H1 (cell line): ENCODE data around the gene ANKH. TPM values are rescaled to one million over a fixed set of nuclear protein-coding genes. Genes with fewer than 3 reads are reported as not detected.

Source experiments
- CTCF ChIA-PET: fragments of 300-600 bp; sonication (Branson Sonifier 250); formaldehyde crosslinking; loops from one replicate; lab custom pipeline; 2021; ENCODE audit not compliant: partially characterized antibody; lab: Charles Lee
- POLR2A ChIA-PET: fragments of 300-600 bp; sonication (Branson Sonifier 250); formaldehyde crosslinking; loops from one replicate; lab custom pipeline; 2021; ENCODE audit warnings: inconsistent platforms; ENCODE audit not compliant: partially characterized antibody; lab: Charles Lee
- DNase-seq, 2 experiments: peaks; one replicate each; pipeline versions ENCODE4 v3.0.0 to v3.0.0-alpha.2; 2010 to 2022; ENCODE audit warnings: low spot score in 2 of 2, low read depth in 1 of 2, mixed read lengths in 1 of 2
- FAIRE-seq: peaks from 2 replicates; lab custom pipeline; 2011; peaks lifted over from hg19 to GRCh38; lab: Jason Lieb, UNC
- H2AFZ ChIP-seq: 2 replicates; pipeline ENCODE4 v1.8.1; 2012; ENCODE audit warnings: low read length, inconsistent platforms
- H2AK5ac ChIP-seq: 2 replicates; pipeline ENCODE4 v1.6.1; 2013; ENCODE audit warnings: low read depth, low read length
- H2BK120ac ChIP-seq: replicated peaks from 2 replicates; pipeline ENCODE3; 2013; ENCODE audit warnings: low read depth, low read length, inconsistent platforms
- H2BK12ac ChIP-seq: 2 replicates; pipeline ENCODE4 v1.6.1; 2013; ENCODE audit warnings: low read depth, low read length
- H2BK15ac ChIP-seq: 2 replicates; pipeline ENCODE4 v1.6.1; 2013; ENCODE audit warnings: low read length
- H2BK20ac ChIP-seq: 2 replicates; pipeline ENCODE4 v1.6.1; 2013; ENCODE audit warnings: low read length
- H2BK5ac ChIP-seq: 2 replicates; pipeline ENCODE4 v1.6.1; 2013; ENCODE audit warnings: low read depth, low read length
- H3K14ac ChIP-seq: 2 replicates; pipeline ENCODE4 v1.6.1; 2013; ENCODE audit warnings: inconsistent platforms; ENCODE audit not compliant: insufficient read length
- H3K18ac ChIP-seq: 2 replicates; pipeline ENCODE4 v1.6.1; 2013; ENCODE audit warnings: low read length; ENCODE audit errors: extremely low read depth
- H3K23ac ChIP-seq: 2 replicates; pipeline ENCODE4 v1.6.1; 2013; ENCODE audit warnings: inconsistent platforms; ENCODE audit not compliant: insufficient read length
- H3K23me2 ChIP-seq: 2 replicates; pipeline ENCODE4 v1.6.1; 2013; ENCODE audit warnings: low read depth, low read length
- H3K27ac ChIP-seq: 2 replicates; pipeline ENCODE4 v1.6.1; 2011; ENCODE audit warnings: low read depth, low read length, inconsistent platforms
- H3K27me3 ChIP-seq, 4 experiments: replicated peaks in 1 of 4; 1 replicate in 1 of 4; 2 replicates in 3 of 4; pipeline versions ENCODE4 v1.6.1 to v1.8.1; 2011 to 2013; ENCODE audit warnings: low read length in 3 of 4, mild to moderate bottlenecking in 3 of 4, inconsistent platforms in 2 of 4, mixed read lengths in 2 of 4, moderate library complexity in 1 of 4; ENCODE audit not compliant: control insufficient read depth in 3 of 4, insufficient read depth in 3 of 4; ENCODE audit errors: extremely low read depth in 1 of 4
- H3K36me3 ChIP-seq, 4 experiments: 2 replicates each; pipeline versions ENCODE4 v1.6.1 to v1.8.1; 2011 to 2013; ENCODE audit warnings: mild to moderate bottlenecking in 4 of 4, low read length in 3 of 4, moderate library complexity in 2 of 4, control low read depth in 1 of 4, inconsistent platforms in 1 of 4; ENCODE audit not compliant: insufficient read depth in 4 of 4, control insufficient read depth in 2 of 4
- H3K4ac ChIP-seq: replicated peaks from 2 replicates; pipeline ENCODE3; 2013; ENCODE audit warnings: low read length, low read depth, mixed read lengths, inconsistent platforms; ENCODE audit not compliant: insufficient read length
- H3K4me1 ChIP-seq, 4 experiments: replicated peaks in 1 of 4; 1 replicate in 1 of 4; 2 replicates in 3 of 4; pipeline versions ENCODE4 v1.6.1 to v1.8.1; 2011 to 2013; ENCODE audit warnings: low read length in 3 of 4, inconsistent platforms in 2 of 4, mixed read lengths in 1 of 4; ENCODE audit not compliant: insufficient read depth in 4 of 4, control insufficient read depth in 3 of 4
- H3K4me2 ChIP-seq, 2 experiments: 2 replicates each; pipeline versions ENCODE4 v1.6.1 to v1.8.1; 2011 to 2013; ENCODE audit warnings: low read depth in 2 of 2, low read length in 2 of 2, control low read depth in 1 of 2, inconsistent platforms in 1 of 2, mild to moderate bottlenecking in 1 of 2; ENCODE audit not compliant: insufficient read depth in 1 of 2
- H3K4me3 ChIP-seq, 4 experiments: fragments of 200-600, 300-600 bp in 1 of 4; sonication (generic), shearing (Covaris generic), sonication (Bioruptor Twin) in 1 of 4; 2 replicates each; pipeline versions ENCODE4 v1.5.1 to v1.8.1; 2011 to 2016; ENCODE audit warnings: low read length in 4 of 4, low read depth in 3 of 4, control low read depth in 2 of 4, inconsistent platforms in 2 of 4, mild to moderate bottlenecking in 2 of 4, mixed read lengths in 1 of 4, moderate library complexity in 1 of 4; ENCODE audit not compliant: insufficient read depth in 2 of 4; ENCODE audit errors: extremely low read depth in 1 of 4
- H3K56ac ChIP-seq: replicated peaks from 2 replicates; pipeline ENCODE3; 2013; ENCODE audit warnings: low read depth, mild to moderate bottlenecking, mixed read lengths, low read length, inconsistent platforms; ENCODE audit not compliant: insufficient read length
- H3K79me1 ChIP-seq: 2 replicates; pipeline ENCODE4 v1.6.1; 2013; ENCODE audit warnings: low read depth, low read length, control low read depth
- H3K79me2 ChIP-seq, 2 experiments: 2 replicates each; pipeline versions ENCODE4 v1.6.1 to v1.8.1; 2012 to 2013; ENCODE audit warnings: low read length in 2 of 2, mild to moderate bottlenecking in 2 of 2, inconsistent platforms in 1 of 2; ENCODE audit not compliant: insufficient read depth in 2 of 2, control insufficient read depth in 1 of 2
- H3K9ac ChIP-seq, 4 experiments: replicated peaks in 1 of 4; 1 replicate in 1 of 4; 2 replicates in 3 of 4; pipeline versions ENCODE4 v1.6.1 to v1.8.1; 2011 to 2013; ENCODE audit warnings: low read depth in 3 of 4, low read length in 3 of 4, control low read depth in 2 of 4, mild to moderate bottlenecking in 2 of 4, moderate library complexity in 2 of 4, inconsistent platforms in 1 of 4; ENCODE audit errors: extremely low read depth in 1 of 4
- H3K9me3 ChIP-seq, 2 experiments: 2 replicates each; pipeline versions ENCODE4 v1.6.1 to v1.8.1; 2012 to 2013; ENCODE audit warnings: mild to moderate bottlenecking in 2 of 2, moderate library complexity in 2 of 2, control low read depth in 1 of 2, inconsistent platforms in 1 of 2, low read depth in 1 of 2, low read length in 1 of 2, mixed read lengths in 1 of 2; ENCODE audit not compliant: insufficient read depth in 2 of 2
- H4K20me1 ChIP-seq, 2 experiments: replicated peaks in 1 of 2; 2 replicates each; pipeline versions ENCODE3 to v1.8.1; 2011 to 2013; ENCODE audit warnings: inconsistent platforms in 2 of 2, low read length in 2 of 2, mild to moderate bottlenecking in 1 of 2; ENCODE audit not compliant: insufficient read depth in 2 of 2, control insufficient read depth in 1 of 2
- H4K5ac ChIP-seq: 2 replicates; pipeline ENCODE4 v1.6.1; 2013; ENCODE audit warnings: low read length, low read depth, mixed read lengths, inconsistent platforms; ENCODE audit not compliant: insufficient read length
- H4K8ac ChIP-seq: 2 replicates; pipeline ENCODE4 v1.8.0; 2013; ENCODE audit warnings: mild to moderate bottlenecking, moderate library complexity, low read length, inconsistent platforms; ENCODE audit not compliant: insufficient read depth; ENCODE audit errors: extremely low read depth
- H4K91ac ChIP-seq: replicated peaks from 2 replicates; pipeline ENCODE3; 2013; ENCODE audit warnings: low read length, mixed read lengths, inconsistent platforms; ENCODE audit not compliant: insufficient read length
- BACH1 ChIP-seq: IDR thresholded peaks from 2 replicates; pipeline ENCODE4 v1.6.1; 2012; ENCODE audit warnings: low read length, improper control_type of control experiment
- CHD1 ChIP-seq: IDR thresholded peaks from 2 replicates; pipeline ENCODE4 v1.6.1; 2012; ENCODE audit warnings: low read depth, low read length, improper control_type of control experiment
- EZH2 ChIP-seq: fragments of 200-600 bp; sonication (generic); IDR thresholded peaks from 2 replicates; pipeline ENCODE4 v1.7.1; 2012; ENCODE audit warnings: low read depth, mild to moderate bottlenecking, moderate library complexity, low read length, inconsistent platforms; ENCODE audit not compliant: severe bottlenecking
- GABPA ChIP-seq: IDR thresholded peaks from 2 replicates; pipeline ENCODE4 v1.6.1; 2011; ENCODE audit warnings: mild to moderate bottlenecking, low read length, moderate library complexity, borderline replicate concordance; ENCODE audit not compliant: insufficient read depth
- JUN ChIP-seq: IDR thresholded peaks from 2 replicates; pipeline ENCODE4 v1.6.1; 2011; ENCODE audit warnings: low read depth, mild to moderate bottlenecking, improper control_type of control experiment, low read length
- JUND ChIP-seq: IDR thresholded peaks from 2 replicates; pipeline ENCODE4 v1.6.1; 2011; ENCODE audit warnings: mild to moderate bottlenecking, improper control_type of control experiment, low read length
- PHF8 ChIP-seq: fragments of 200-600 bp; sonication (generic); conservative IDR thresholded peaks from 2 replicates; pipeline ENCODE4 v1.7.1; 2012; ENCODE audit warnings: low read depth, mild to moderate bottlenecking, inconsistent platforms, low read length, moderate library complexity
- SP2 ChIP-seq: IDR thresholded peaks from 2 replicates; pipeline ENCODE4 v1.6.1; 2012; ENCODE audit warnings: mild to moderate bottlenecking, low read length, inconsistent platforms
- SP4 ChIP-seq: IDR thresholded peaks from 2 replicates; pipeline ENCODE4 v1.6.1; 2012; ENCODE audit warnings: low read length, inconsistent platforms
- TAF7 ChIP-seq: optimal IDR thresholded peaks from 2 replicates; pipeline ENCODE3; 2011; ENCODE audit warnings: low read depth, mild to moderate bottlenecking, inconsistent platforms, low read length, moderate library complexity, borderline replicate concordance
- TBP ChIP-seq: IDR thresholded peaks from 2 replicates; pipeline ENCODE4 v1.6.1; 2011; ENCODE audit warnings: low read depth, low read length, improper control_type of control experiment
- WGBS, 2 experiments: shearing (Covaris generic) in 1 of 2; methylation state at CpG; one replicate each; pipeline versions ENCODE4 v1.1.6 to v1.1.7; 2013 to 2015; ENCODE audit warnings: low lambda C conversion rate in 2 of 2, mixed read lengths in 2 of 2, inconsistent platforms in 1 of 2, low coverage in 1 of 2, missing lambda C conversion rate in 1 of 2; ENCODE audit not compliant: insufficient replicate concordance in 2 of 2, insufficient coverage in 1 of 2, insufficient read length in 1 of 2; ENCODE audit errors: extremely low coverage in 1 of 2, missing lambda C conversion rate in 1 of 2; 5-methylcytosine and 5-hydroxymethylcytosine counted together
- polyA plus RNA-seq, 7 experiments: library from polyadenylated mRNA; depleted of rRNA in 3 of 7; stranded (reverse) in 5 of 7; unstranded in 2 of 7; fragments of >200 nt in 5 of 7; fragments of 200-250 nt in 2 of 7; gene quantifications; 1 replicate in 5 of 7; 2 replicates in 1 of 7; 4 replicates in 1 of 7; pipeline versions ENCODE4 v1.2.1 to v1.2.3, GENCODE V29; 2011 to 2013; ENCODE audit warnings: missing spikeins in 2 of 7, mixed read lengths in 2 of 7
- total RNA-seq: library from RNA; stranded (reverse); fragmentation: NEBNext Ultra II Directional; extraction: Animal tissue kit (Norgen Biotek cat#: 25700); gene quantifications from 2 replicates; pipeline ENCODE4 v1.2.1, GENCODE V29; 2021
- TF ChIP-seq, protein P1 (sequence below): IDR thresholded peaks from 2 replicates; pipeline ENCODE4 v1.6.1; 2012; ENCODE audit warnings: inconsistent platforms

The ANKH gene
- total and polyA plus RNA-seq, 2 of the 8 experiments (the other 6 are each of a cell fraction or from before 2014, with no cell fraction given), result 5.3 to 13.0 TPM

DNA sequence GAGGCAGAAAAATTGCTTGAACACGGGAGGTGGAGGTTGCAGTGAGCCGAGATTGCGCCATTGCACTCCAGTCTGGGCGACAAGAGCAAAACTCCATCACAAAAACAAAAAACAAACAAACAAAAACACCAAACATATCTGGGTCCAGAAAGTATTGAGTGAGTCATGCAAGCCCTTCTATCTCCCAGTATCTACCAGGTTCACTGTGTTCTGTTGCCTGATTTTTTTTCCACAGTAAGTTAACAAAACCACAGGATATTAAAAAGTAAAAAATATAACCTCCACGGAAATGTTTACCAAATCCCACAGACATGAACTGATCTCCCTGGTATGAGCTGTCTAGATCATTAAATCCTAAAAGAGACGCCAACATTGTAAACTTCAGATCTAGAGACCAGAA is 94.4 kb downstream of the ANKH start:
- 92% methylated on average over 6 of the region's 6 CpGs; no CpG with 5 or more reads in 1 of the 2 experiments for WGBS, 2 experiments
- Histone ChIP-seq H3K14ac (no peak overlapping the region), H3K9ac (no peak overlapping the region), H2BK15ac (no peak overlapping the region), H3K4me1 (peaks cover 0 to 11% (median 0%) of the 10 kb centered on the region in 4 experiments; a peak in 2 of 7 replicates), H4K8ac (no peak overlapping the region), H3K56ac (no peak overlapping the region), H3K23me2 (no peaks in the 10 kb centered on the region), H3K27ac (no peak overlapping the region), H2AK5ac (no peak overlapping the region), H3K4ac (no peak overlapping the region), H3K36me3 (no peaks in the 10 kb centered on the region), H2BK12ac (no peak overlapping the region), H2AFZ (no peak overlapping the region), H2BK5ac (no peak overlapping the region), H3K4me2 (no peak overlapping the region), H4K5ac (no peak overlapping the region), H3K79me2 (no peaks in the 10 kb centered on the region), H2BK120ac (no peak overlapping the region), H2BK20ac (no peak overlapping the region), H3K18ac (no peak overlapping the region), H3K79me1 (no peaks in the 10 kb centered on the region; the same call in 1 of the 2 replicates), H3K27me3 (no peaks in the 10 kb centered on the region), H3K4me3 (no peak overlapping the region), H4K91ac (no peak overlapping the region), H3K23ac (no peak overlapping the region), H3K9me3 (no peaks in the 10 kb centered on the region)
- DNase-seq, result no peak
- ChIA-PET POLR2A (no interaction called here), CTCF (interaction anchor here (0.9 to 2.8 kb wide), 8 partner anchors 8 to 135 kb away, joined by 3 to 37 read pairs (median 7); no protein-coding TSS in a partner anchor)
- no peak for FAIRE-seq
- TF ChIP-seq SP4 (no peak), BACH1 (no peak), JUN (no peak), EZH2 (no peak), PHF8 (no peak), GABPA (no peak), CHD1 (no peak), TAF7 (no peak), SP2 (no peak), JUND (no peak), TBP (no peak)
- TF ChIP-seq, protein P1, sequence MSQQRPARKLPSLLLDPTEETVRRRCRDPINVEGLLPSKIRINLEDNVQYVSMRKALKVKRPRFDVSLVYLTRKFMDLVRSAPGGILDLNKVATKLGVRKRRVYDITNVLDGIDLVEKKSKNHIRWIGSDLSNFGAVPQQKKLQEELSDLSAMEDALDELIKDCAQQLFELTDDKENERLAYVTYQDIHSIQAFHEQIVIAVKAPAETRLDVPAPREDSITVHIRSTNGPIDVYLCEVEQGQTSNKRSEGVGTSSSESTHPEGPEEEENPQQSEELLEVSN, result no peak
- TF ChIP-seq, all 59 proteins: peak for 0
- no peaks in the 10 kb centered on the region for H4K20me1 ChIP-seq
